Astrocyte (in vitro differentiated cells and primary cell): ENCODE data around the gene CAPSL. TPM values are rescaled to one million over a fixed set of nuclear protein-coding genes. Genes with fewer than 3 reads are reported as not detected.

Experiments
- DNase-seq: peaks from one replicate; pipeline ENCODE4 v3.0.0-alpha.2; 2010; ENCODE audit warnings: low read depth
- FAIRE-seq: peaks from 2 replicates; lab custom pipeline; 2011; peaks lifted over from hg19 to GRCh38; lab: Jason Lieb, UNC
- H2AFZ ChIP-seq: 2 replicates; pipeline ENCODE4 v1.6.0; 2012; ENCODE audit warnings: low read depth, low read length, inconsistent platforms
- H3K27ac ChIP-seq: 2 replicates; pipeline ENCODE4 v1.5.1; 2011; ENCODE audit warnings: low read depth, low read length, inconsistent platforms
- H3K27me3 ChIP-seq: 2 replicates; pipeline ENCODE4 v1.6.0; 2011; ENCODE audit warnings: low read length, inconsistent platforms; ENCODE audit not compliant: insufficient read depth
- H3K36me3 ChIP-seq: 2 replicates; pipeline ENCODE4 v1.5.1; 2011; ENCODE audit warnings: low read length, inconsistent platforms; ENCODE audit not compliant: insufficient read depth
- H3K4me1 ChIP-seq: 2 replicates; pipeline ENCODE4 v1.5.1; 2011; ENCODE audit warnings: low read length, inconsistent platforms; ENCODE audit not compliant: insufficient read depth
- H3K4me2 ChIP-seq: 2 replicates; pipeline ENCODE4 v1.6.0; 2012; ENCODE audit warnings: low read length, inconsistent platforms
- H3K4me3 ChIP-seq: 2 replicates; pipeline ENCODE4 v1.5.1; 2011; ENCODE audit warnings: low read depth, mild to moderate bottlenecking, low read length, inconsistent platforms; ENCODE audit not compliant: insufficient read depth
- H3K79me2 ChIP-seq: 2 replicates; pipeline ENCODE4 v1.6.0; 2012; ENCODE audit warnings: mild to moderate bottlenecking, low read length, inconsistent platforms; ENCODE audit not compliant: insufficient read depth
- H3K9ac ChIP-seq: 2 replicates; pipeline ENCODE4 v1.6.0; 2012; ENCODE audit warnings: mild to moderate bottlenecking, low read length, inconsistent platforms
- H3K9me3 ChIP-seq: 2 replicates; pipeline ENCODE4 v1.5.1; 2012; ENCODE audit warnings: low read depth, mild to moderate bottlenecking, low read length, inconsistent platforms; ENCODE audit not compliant: insufficient read depth
- H4K20me1 ChIP-seq: 2 replicates; pipeline ENCODE4 v1.6.0; 2012; ENCODE audit warnings: low read length, inconsistent platforms; ENCODE audit not compliant: insufficient read depth
- H3K27ac Mint-ChIP-seq: one replicate; pipeline ENCODE4 v1.8.0; 2021; ENCODE audit warnings: mild to moderate bottlenecking, mixed read lengths; ENCODE audit not compliant: unreplicated experiment
- H3K27me3 Mint-ChIP-seq: one replicate; pipeline ENCODE4 v1.8.0; 2021; ENCODE audit warnings: low read depth, mixed read lengths; ENCODE audit not compliant: unreplicated experiment
- H3K36me3 Mint-ChIP-seq: one replicate; pipeline ENCODE4 v1.8.0; 2021; ENCODE audit warnings: low read depth, mixed read lengths; ENCODE audit not compliant: unreplicated experiment
- H3K4me1 Mint-ChIP-seq: one replicate; pipeline ENCODE4 v1.8.0; 2021; ENCODE audit warnings: low read depth, mixed read lengths; ENCODE audit not compliant: unreplicated experiment
- H3K4me3 Mint-ChIP-seq: one replicate; pipeline ENCODE4 v1.8.0; 2021; ENCODE audit warnings: mild to moderate bottlenecking, moderate library complexity, mixed read lengths; ENCODE audit not compliant: unreplicated experiment
- H3K9me3 Mint-ChIP-seq: one replicate; pipeline ENCODE4 v1.8.0; 2021; ENCODE audit warnings: mild to moderate bottlenecking, mixed read lengths; ENCODE audit not compliant: unreplicated experiment
- CTCF ChIP-seq: IDR thresholded peaks from 2 replicates; pipeline ENCODE4 v1.5.1; 2011; ENCODE audit warnings: low read depth, mild to moderate bottlenecking, inconsistent platforms, low read length, moderate library complexity; ENCODE audit not compliant: insufficient read depth
- EZH2 ChIP-seq: IDR thresholded peaks from 2 replicates; pipeline ENCODE4 v1.6.1; 2012; ENCODE audit warnings: mild to moderate bottlenecking, low read length, inconsistent platforms; ENCODE audit not compliant: insufficient read depth
- total RNA-seq: library from RNA; stranded (reverse); gene quantifications from 2 replicates; pipeline ENCODE4 v1.2.1, GENCODE V29; 2021

CAPSL gene
- total RNA-seq, 1 donor from 2014 or later: not detected

GRCh38 chr5:35926389-35927051 is 11.9 kb downstream of the CAPSL start:
- H4K20me1 ChIP-seq: no peaks in the 10 kb centered on the region
- FAIRE-seq (peak; percentile 9), DNase-seq (peak; percentile 8)
- H3K36me3 ChIP-seq: no peaks in the 10 kb centered on the region
- H3K9ac ChIP-seq: no peak overlapping the region
- H3K9me3 ChIP-seq: no peaks in the 10 kb centered on the region
- peaks cover 3% of the 10 kb centered on the region for H3K4me1 Mint-ChIP-seq
- no peak overlapping the region for H2AFZ ChIP-seq
- no peak overlapping the region for H3K4me3 ChIP-seq
- peak overlapping the region; percentile 13 for H3K4me2 ChIP-seq
- H3K79me2 ChIP-seq: no peaks in the 10 kb centered on the region
- TF ChIP-seq EZH2: no peak
- TF ChIP-seq CTCF: peak; percentile 82
- H3K27me3 Mint-ChIP-seq: peaks cover 50% of the 10 kb centered on the region
- no peak overlapping the region for H3K27ac ChIP-seq
- H3K27me3 ChIP-seq: peaks cover 10% of the 10 kb centered on the region
- H3K9me3 Mint-ChIP-seq: no peaks in the 10 kb centered on the region
- peak overlapping the region; percentile 57 for H3K4me3 Mint-ChIP-seq
- H3K4me1 ChIP-seq: peaks cover 14% of the 10 kb centered on the region
- H3K27ac Mint-ChIP-seq: no peak overlapping the region
- no peaks in the 10 kb centered on the region for H3K36me3 Mint-ChIP-seq

- peak overlapping the region; percentile 70 for H2AFZ ChIP-seq
Observed at GRCh38 chr5:35924950-35925722, 13.3 kb downstream of the CAPSL start.

More at GRCh38 chr5:35924950-35925722, 13.3 kb downstream of the CAPSL start:
- Histone ChIP-seq H3K4me3 (no peak overlapping the region), H3K27ac (no peak overlapping the region), H3K4me2 (peak overlapping the region; percentile 73), H3K9me3 (no peaks in the 10 kb centered on the region), H4K20me1 (no peaks in the 10 kb centered on the region), H3K27me3 (peaks cover 7% of the 10 kb centered on the region), H3K9ac (no peak overlapping the region), H3K4me1 (peaks cover 14% of the 10 kb centered on the region), H3K36me3 (no peaks in the 10 kb centered on the region), H3K79me2 (no peaks in the 10 kb centered on the region)
- TF ChIP-seq EZH2: no peak
- TF ChIP-seq CTCF: peak; percentile 61
- peak; percentile 59 for FAIRE-seq
- Mint-ChIP-seq H3K27ac (no peak overlapping the region), H3K27me3 (peaks cover 53% of the 10 kb centered on the region), H3K9me3 (no peaks in the 10 kb centered on the region), H3K4me1 (peaks cover 3% of the 10 kb centered on the region), H3K36me3 (no peaks in the 10 kb centered on the region), H3K4me3 (no peak overlapping the region)
- peak; percentile 54 for DNase-seq
